SH-SY5Y (cell line): ENCODE data around the gene MSMP.

ENCODE experiments used
- GATA2 ChIP-seq: IDR thresholded peaks from 2 replicates; pipeline ENCODE4 v1.6.1; 2011; ENCODE audit warnings: mild to moderate bottlenecking, low read depth, low read length
- GATA3 ChIP-seq: IDR thresholded peaks from 2 replicates; pipeline ENCODE4 v1.6.1; 2011; ENCODE audit warnings: low read depth, mild to moderate bottlenecking, low read length, moderate library complexity

- TF ChIP-seq GATA3: peak; percentile 80; the same call in 1 of the 2 replicates
- peak; percentile 87 for TF ChIP-seq GATA2
Measured at GRCh38 chr9:35745569-35745968, 8.5 kb downstream of the MSMP start.
